ENCODE measurements around the gene CBLN4.
A peak's percentile ranks its signal among the peaks of the same experiment; 100 is the strongest.

The CBLN4 gene

GRCh38 chr20:56002908-56003800, 2.2 kb downstream of the CBLN4 start:
- Histone ChIP-seq H3K9me3 (ENCODE audit: control insufficient read depth, insufficient read depth, low read depth, low read length) (no peaks in the 10 kb centered on the region), H3K27me3 (ENCODE audit: control insufficient read depth, insufficient read depth, low read length) (peaks cover 89% of the 10 kb centered on the region), H3K4me1 (ENCODE audit: control insufficient read depth, insufficient read depth, low read length) (peaks cover 3% of the 10 kb centered on the region; the same call in 1 of the 2 replicates), H3K4me3 (ENCODE audit: low read depth, low read length) (peak overlapping the region; percentile 60; the same call in 1 of the 2 replicates), H3K9ac (ENCODE audit: low read length) (no peak overlapping the region), H3K27ac (ENCODE audit: low read depth, low read length) (no peak overlapping the region), H3K36me3 (ENCODE audit: control insufficient read depth, insufficient read depth, low read length) (no peaks in the 10 kb centered on the region)

GRCh38 chr20:56001890-56002289, 3.4 kb downstream of the CBLN4 start:
- Histone ChIP-seq H3K9me3 (ENCODE audit: control insufficient read depth, insufficient read depth, low read depth, low read length) (no peaks in the 10 kb centered on the region), H3K4me3 (ENCODE audit: low read depth, low read length) (no peak overlapping the region), H3K4me1 (ENCODE audit: control insufficient read depth, insufficient read depth, low read length) (peaks cover 3% of the 10 kb centered on the region; the same call in 1 of the 2 replicates), H3K9ac (ENCODE audit: low read length) (no peak overlapping the region), H3K36me3 (ENCODE audit: control insufficient read depth, insufficient read depth, low read length) (no peaks in the 10 kb centered on the region), H3K27me3 (ENCODE audit: control insufficient read depth, insufficient read depth, low read length) (peaks cover 77% of the 10 kb centered on the region), H3K27ac (ENCODE audit: low read depth, low read length) (no peak overlapping the region)

- H3K27ac ChIP-seq (ENCODE audit: low read depth, low read length) = no peak overlapping the region
- peaks cover 70% of the 10 kb centered on the region for H3K27me3 ChIP-seq (ENCODE audit: control insufficient read depth, insufficient read depth, low read length)
- H3K4me1 ChIP-seq (ENCODE audit: control insufficient read depth, insufficient read depth, low read length) = peaks cover 3% of the 10 kb centered on the region; the same call in 1 of the 2 replicates
- H3K9ac ChIP-seq (ENCODE audit: low read length) = no peak overlapping the region
- no peaks in the 10 kb centered on the region for H3K9me3 ChIP-seq (ENCODE audit: control insufficient read depth, insufficient read depth, low read depth, low read length)
- no peaks in the 10 kb centered on the region for H3K36me3 ChIP-seq (ENCODE audit: control insufficient read depth, insufficient read depth, low read length)
- no peak overlapping the region for H3K4me3 ChIP-seq (ENCODE audit: low read depth, low read length)
Measured at GRCh38 chr20:56001106-56001785, 4.1 kb downstream of the CBLN4 start.

- H3K9me3 ChIP-seq (ENCODE audit: control insufficient read depth, insufficient read depth, low read depth, low read length) = peaks cover 8% of the 10 kb centered on the region; the same call in 1 of the 2 replicates
- no peaks in the 10 kb centered on the region for H3K36me3 ChIP-seq (ENCODE audit: control insufficient read depth, insufficient read depth, low read length)
- H3K27ac ChIP-seq (ENCODE audit: low read depth, low read length) = no peak overlapping the region
Measured at GRCh38 chr20:55978550-55978949, 26.8 kb downstream of the CBLN4 start.

GRCh38 chr20:55977690-55978459, 27.4 kb downstream of the CBLN4 start:
- peaks cover 8% of the 10 kb centered on the region; the same call in 1 of the 2 replicates for H3K9me3 ChIP-seq (ENCODE audit: control insufficient read depth, insufficient read depth, low read depth, low read length)
- H3K27me3 ChIP-seq (ENCODE audit: control insufficient read depth, insufficient read depth, low read length) = peaks cover 6% of the 10 kb centered on the region; the same call in 1 of the 2 replicates
- H3K9ac ChIP-seq (ENCODE audit: low read length) = no peak overlapping the region
- no peak overlapping the region for H3K4me3 ChIP-seq (ENCODE audit: low read depth, low read length)
- no peak overlapping the region for H3K27ac ChIP-seq (ENCODE audit: low read depth, low read length)
- H3K36me3 ChIP-seq (ENCODE audit: control insufficient read depth, insufficient read depth, low read length) = no peaks in the 10 kb centered on the region
- H3K4me1 ChIP-seq (ENCODE audit: control insufficient read depth, insufficient read depth, low read length) = no peaks in the 10 kb centered on the region

More at GRCh38 chr20:55978550-55978949, 26.8 kb downstream of the CBLN4 start:
- no peak overlapping the region for H3K4me3 ChIP-seq (ENCODE audit: low read depth, low read length)
- no peaks in the 10 kb centered on the region for H3K4me1 ChIP-seq (ENCODE audit: control insufficient read depth, insufficient read depth, low read length)
- peaks cover 6% of the 10 kb centered on the region; the same call in 1 of the 2 replicates for H3K27me3 ChIP-seq (ENCODE audit: control insufficient read depth, insufficient read depth, low read length)
- H3K9ac ChIP-seq (ENCODE audit: low read length) = no peak overlapping the region

- no peak overlapping the region for H3K27ac ChIP-seq (ENCODE audit: low read depth, low read length)
- peaks cover 6% of the 10 kb centered on the region; the same call in 1 of the 2 replicates for H3K27me3 ChIP-seq (ENCODE audit: control insufficient read depth, insufficient read depth, low read length)
- H3K4me3 ChIP-seq (ENCODE audit: low read depth, low read length) = no peak overlapping the region
- H3K9ac ChIP-seq (ENCODE audit: low read length) = no peak overlapping the region
- no peaks in the 10 kb centered on the region for H3K36me3 ChIP-seq (ENCODE audit: control insufficient read depth, insufficient read depth, low read length)
- H3K9me3 ChIP-seq (ENCODE audit: control insufficient read depth, insufficient read depth, low read depth, low read length) = peaks cover 12% of the 10 kb centered on the region; the same call in 1 of the 2 replicates
- H3K4me1 ChIP-seq (ENCODE audit: control insufficient read depth, insufficient read depth, low read length) = no peaks in the 10 kb centered on the region
Measured at GRCh38 chr20:55974491-55975202, 30.7 kb downstream of the CBLN4 start.

- Histone ChIP-seq H3K36me3 (ENCODE audit: control insufficient read depth, insufficient read depth, low read length) (no peaks in the 10 kb centered on the region), H3K4me3 (ENCODE audit: low read depth, low read length) (no peak overlapping the region), H3K27me3 (ENCODE audit: control insufficient read depth, insufficient read depth, low read length) (no peaks in the 10 kb centered on the region; the same call in 1 of the 2 replicates), H3K4me1 (ENCODE audit: control insufficient read depth, insufficient read depth, low read length) (no peaks in the 10 kb centered on the region), H3K9me3 (ENCODE audit: control insufficient read depth, insufficient read depth, low read depth, low read length) (peaks cover 3% of the 10 kb centered on the region; the same call in 1 of the 2 replicates), H3K27ac (ENCODE audit: low read depth, low read length) (no peak overlapping the region), H3K9ac (ENCODE audit: low read length) (no peak overlapping the region)
Measured at GRCh38 chr20:55964790-55965189, 40.5 kb downstream of the CBLN4 start.

GRCh38 chr20:55961376-55962330, 43.7 kb downstream of the CBLN4 start:
- Histone ChIP-seq H3K36me3 (ENCODE audit: control insufficient read depth, insufficient read depth, low read length) (no peaks in the 10 kb centered on the region), H3K4me1 (ENCODE audit: control insufficient read depth, insufficient read depth, low read length) (no peaks in the 10 kb centered on the region), H3K9me3 (ENCODE audit: control insufficient read depth, insufficient read depth, low read depth, low read length) (peaks cover 3% of the 10 kb centered on the region; the same call in 1 of the 2 replicates), H3K27ac (ENCODE audit: low read depth, low read length) (no peak overlapping the region), H3K9ac (ENCODE audit: low read length) (no peak overlapping the region), H3K27me3 (ENCODE audit: control insufficient read depth, insufficient read depth, low read length) (no peaks in the 10 kb centered on the region; the same call in 1 of the 2 replicates), H3K4me3 (ENCODE audit: low read depth, low read length) (no peak overlapping the region)

- peaks cover 13% of the 10 kb centered on the region; the same call in 1 of the 2 replicates for H3K9me3 ChIP-seq (ENCODE audit: control insufficient read depth, insufficient read depth, low read depth, low read length)
- H3K36me3 ChIP-seq (ENCODE audit: control insufficient read depth, insufficient read depth, low read length) = no peaks in the 10 kb centered on the region
- H3K4me1 ChIP-seq (ENCODE audit: control insufficient read depth, insufficient read depth, low read length) = no peaks in the 10 kb centered on the region
- no peak overlapping the region for H3K9ac ChIP-seq (ENCODE audit: low read length)
- no peak overlapping the region for H3K27ac ChIP-seq (ENCODE audit: low read depth, low read length)
- peaks cover 4% of the 10 kb centered on the region; the same call in 1 of the 2 replicates for H3K27me3 ChIP-seq (ENCODE audit: control insufficient read depth, insufficient read depth, low read length)
- H3K4me3 ChIP-seq (ENCODE audit: low read depth, low read length) = no peak overlapping the region
Measured at GRCh38 chr20:55953201-55953600, 52.1 kb downstream of the CBLN4 start.

Measured in HUES6 (cell line).